T-helper 2 cell treated with Interferon-gamma antibody and Interleukin-4, amounts not matched to agents 100 ng/mL and 5 ng/mL, for 36 hours (primary cell): Measurements from ENCODE around the gene PRDM1. TPM values are rescaled to one million over a fixed set of nuclear protein-coding genes. Genes with fewer than 3 reads are reported as not detected.

Experiments used
- intact Hi-C: fragments of 100-400 bp; cut with micrococcal nuclease; formaldehyde crosslinking; loops from one replicate; pipeline ENCODE4 v1.15.1; 2023
- total RNA-seq: library from RNA; stranded (reverse); gene quantifications from 2 replicates; pipeline ENCODE4 v1.2.3, GENCODE V29; 2022

PRDM1 gene
- total RNA-seq, 1 donor from 2014 or later, result 56.8 TPM

DNA sequence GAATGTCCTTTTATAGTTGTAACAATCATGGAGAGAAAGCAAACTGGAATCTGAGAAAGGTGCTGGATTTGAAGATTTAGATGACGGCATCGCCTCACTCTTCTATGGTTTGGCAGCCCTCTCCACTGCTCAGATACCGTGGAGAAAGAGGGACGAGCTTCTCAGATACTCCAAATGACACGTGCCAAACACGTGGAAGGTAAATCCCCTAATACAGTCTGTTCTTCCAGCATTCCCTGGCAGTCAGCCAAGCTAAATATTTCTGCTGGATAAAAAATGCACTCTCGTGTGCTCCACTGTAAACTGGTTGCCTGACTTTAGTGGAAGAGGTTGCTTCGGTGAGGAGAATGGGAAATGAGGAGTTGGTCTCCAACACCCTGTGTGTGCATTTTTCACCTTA is 16.7 kb upstream of the PRDM1 start:
- intact Hi-C loops, result no loop called here

DNA sequence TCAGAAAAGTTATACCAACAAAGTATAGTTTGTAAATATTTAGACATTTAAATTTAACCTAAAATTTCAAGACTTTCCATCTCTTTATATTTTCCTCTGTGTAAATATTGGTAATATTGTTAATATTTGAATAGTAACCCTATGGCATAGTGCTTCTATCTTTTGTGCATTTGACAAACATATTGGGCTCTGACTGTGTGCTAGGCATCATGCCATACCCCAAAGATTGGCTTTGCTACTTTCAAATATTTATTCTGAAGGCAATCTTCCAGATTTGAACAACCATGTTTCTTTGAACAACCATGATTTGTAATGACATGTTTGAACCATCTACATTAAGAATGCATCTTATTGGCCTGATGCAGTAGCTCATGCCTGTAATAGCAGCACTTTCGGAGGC is 15.5 kb upstream of the PRDM1 start:
- intact Hi-C loops, result no loop called here

DNA sequence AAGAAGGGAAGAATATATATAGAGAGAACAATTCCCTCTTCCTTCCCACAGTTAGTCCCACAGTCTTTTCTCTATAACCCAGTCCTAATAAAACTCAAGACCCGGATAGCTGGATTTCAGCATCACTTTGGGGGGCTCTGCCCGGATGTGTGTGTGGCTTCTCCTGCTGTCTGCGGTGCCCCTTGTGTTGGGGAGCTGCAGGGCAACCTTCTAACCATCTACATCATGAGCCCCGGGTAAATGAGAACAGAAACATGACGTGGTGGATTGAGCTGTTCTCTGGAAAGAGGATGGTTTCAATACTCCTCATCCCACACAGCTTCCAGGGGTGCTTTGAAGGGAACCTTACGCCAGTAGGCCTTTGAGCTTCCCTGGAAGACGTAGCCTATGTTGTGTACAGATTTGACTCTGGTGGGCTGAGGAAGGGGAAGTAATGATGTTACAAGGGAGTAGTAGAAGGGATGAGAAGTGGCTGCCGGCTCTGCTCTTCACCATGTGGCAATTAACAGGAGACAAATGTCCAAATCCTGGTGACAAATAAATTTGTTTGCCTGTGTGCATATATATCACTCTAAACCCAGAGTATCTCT is 13.5 kb upstream of the PRDM1 start:
- intact Hi-C loops, result no loop called here

DNA sequence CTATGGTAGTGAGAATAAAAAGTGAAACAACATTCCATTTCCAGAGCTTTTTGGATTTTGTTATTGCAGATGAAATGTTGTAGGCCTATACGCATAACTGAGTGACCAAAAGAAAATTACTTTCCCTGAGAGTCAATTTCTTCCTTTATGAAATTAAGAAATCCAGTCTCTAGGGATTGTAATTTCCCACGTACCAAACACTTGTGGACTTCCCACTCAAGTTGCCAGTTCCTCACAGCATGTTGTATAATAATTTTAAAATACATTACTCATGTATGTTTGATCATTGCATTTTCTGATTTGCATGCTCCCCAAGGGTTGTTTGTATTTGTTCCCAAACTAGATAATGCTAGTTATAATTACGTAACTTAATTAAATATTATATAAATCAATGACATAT is 12.0 kb upstream of the PRDM1 start:
- intact Hi-C loops, result no loop called here

DNA sequence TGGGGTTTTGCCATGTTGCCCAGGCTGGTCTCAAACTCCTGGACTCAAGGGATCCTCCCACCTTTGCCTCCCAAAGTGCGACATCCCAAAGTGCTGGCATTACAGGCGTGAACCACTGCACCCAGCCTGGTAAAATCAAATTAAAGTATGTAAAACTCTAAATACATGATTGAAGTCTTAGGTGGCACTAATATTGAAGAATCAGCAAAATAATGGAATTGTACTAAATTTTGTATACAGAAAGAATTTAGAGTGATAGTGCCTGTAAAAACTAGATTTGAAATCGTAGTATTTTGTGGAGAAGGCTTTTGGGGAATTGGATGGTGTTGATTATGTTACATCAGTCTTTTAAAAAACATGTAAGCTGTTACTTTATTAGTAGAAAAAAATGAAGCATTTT is 10.0 kb upstream of the PRDM1 start:
- intact Hi-C loops, result no loop called here

DNA sequence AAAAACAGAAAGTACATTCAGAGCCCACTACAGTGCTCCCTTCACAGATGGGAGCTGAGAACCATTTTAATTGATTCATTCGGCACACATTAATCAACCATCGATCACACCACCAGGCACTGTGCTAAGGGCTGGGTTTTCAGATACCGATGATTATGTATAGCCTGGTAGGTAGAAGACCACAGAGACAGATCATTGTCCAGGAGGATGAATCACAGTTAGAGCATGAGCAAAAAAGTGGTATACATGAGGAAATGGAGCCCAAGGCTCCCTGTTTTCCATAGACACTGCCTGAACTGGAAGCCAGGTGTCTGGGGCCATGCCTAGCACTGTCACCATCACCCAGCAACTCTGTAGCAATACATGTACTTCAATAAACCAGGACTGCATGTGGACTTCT is 9.0 kb upstream of the PRDM1 start:
- intact Hi-C loops, result no loop called here

DNA sequence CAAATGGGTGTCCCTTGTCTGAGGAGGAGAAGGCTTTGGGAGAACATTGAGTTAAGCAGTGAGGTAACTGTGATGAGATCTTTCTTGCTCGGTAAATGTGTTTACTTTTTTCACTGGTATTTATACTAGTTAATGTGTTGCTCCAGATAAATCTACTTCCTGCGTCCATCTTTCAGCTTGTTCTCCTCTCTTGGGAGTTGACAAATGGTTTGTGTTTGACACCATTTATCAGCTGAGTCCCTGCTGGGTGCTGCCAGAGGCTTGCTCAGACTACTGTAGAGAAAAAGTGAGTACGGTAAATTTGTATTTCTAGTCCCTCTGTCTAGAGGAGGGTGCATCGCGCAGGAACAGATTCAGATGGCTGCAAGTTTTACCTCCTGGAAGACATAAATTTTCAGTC is 8.3 kb upstream of the PRDM1 start:
- intact Hi-C loops, result no loop called here

DNA sequence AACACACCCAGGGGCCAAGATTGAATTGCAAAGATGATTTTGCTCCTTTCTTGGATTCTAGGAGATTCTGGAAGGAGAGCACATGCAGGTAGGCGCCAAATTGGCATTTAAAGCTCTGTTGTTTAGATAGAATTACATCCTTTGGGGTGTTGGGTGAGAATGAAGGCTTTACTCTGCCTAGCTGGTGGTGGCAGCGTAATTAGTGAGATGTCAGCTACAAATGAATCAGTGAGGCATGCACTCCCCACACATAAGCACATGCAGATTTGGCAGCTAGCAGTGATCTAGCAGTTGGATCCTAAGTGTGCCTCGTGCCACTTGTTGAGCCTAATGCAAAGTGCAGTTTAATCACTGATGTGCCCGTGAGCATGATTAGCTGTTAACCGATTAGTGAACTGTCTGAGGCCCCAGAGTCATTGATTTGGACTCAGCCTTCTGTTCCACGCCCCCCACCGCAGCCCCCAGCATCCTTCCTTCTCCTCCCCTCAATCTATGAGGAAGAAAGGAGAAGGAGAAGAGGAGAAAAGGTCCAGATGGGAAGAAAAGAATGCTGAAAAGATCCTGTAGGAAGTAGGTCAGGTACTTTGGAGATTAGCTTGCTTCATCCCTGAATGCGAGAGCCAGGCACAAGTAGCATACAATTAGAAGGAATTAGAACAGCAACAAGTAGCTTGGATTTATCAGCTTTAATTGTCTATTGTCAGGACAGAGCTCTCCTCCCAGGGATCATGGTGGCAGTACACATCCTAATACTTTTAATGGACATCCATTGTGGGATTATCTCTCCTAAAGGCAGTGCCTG is 6.0 kb upstream of the PRDM1 start:
- intact Hi-C loops, result no loop called here

DNA sequence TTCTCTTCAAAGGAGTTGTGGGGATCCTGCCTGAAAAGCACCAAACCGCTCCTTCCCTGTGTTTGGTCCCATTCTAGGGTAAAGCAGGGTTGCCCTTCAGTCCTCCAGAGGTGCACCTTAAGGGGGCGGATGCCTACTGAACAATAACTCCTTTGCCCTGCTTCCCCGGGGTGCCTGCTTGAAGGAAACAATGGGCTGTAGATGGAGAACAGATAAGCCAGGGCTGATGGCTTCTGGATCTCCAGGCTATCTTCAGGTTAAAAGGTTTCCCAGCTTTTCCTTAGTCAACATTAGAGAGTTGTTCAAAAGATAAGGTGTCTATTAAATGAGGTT is 5.4 kb upstream of the PRDM1 start:
- intact Hi-C loops, result no loop called here

DNA sequence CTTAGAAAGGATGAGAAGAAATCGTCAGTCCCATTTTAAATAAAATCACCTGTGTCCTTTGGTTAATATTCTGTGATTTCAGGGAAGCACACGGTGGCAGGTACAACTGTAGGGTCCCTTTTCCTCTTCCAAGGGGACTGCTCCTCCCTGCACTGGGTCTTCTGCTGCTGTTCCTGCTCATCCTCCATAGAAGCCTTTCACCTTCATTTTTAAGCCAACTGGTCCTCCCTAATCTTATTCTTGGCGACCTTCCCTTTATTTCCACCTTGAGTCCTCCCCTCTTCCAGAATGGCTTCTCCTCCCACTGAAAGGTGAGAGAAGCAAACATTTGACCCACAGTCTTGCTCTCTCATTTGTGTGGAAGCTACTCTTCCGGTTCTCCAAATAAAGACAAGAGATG is 4.4 kb upstream of the PRDM1 start:
- intact Hi-C loops, result no loop called here

DNA sequence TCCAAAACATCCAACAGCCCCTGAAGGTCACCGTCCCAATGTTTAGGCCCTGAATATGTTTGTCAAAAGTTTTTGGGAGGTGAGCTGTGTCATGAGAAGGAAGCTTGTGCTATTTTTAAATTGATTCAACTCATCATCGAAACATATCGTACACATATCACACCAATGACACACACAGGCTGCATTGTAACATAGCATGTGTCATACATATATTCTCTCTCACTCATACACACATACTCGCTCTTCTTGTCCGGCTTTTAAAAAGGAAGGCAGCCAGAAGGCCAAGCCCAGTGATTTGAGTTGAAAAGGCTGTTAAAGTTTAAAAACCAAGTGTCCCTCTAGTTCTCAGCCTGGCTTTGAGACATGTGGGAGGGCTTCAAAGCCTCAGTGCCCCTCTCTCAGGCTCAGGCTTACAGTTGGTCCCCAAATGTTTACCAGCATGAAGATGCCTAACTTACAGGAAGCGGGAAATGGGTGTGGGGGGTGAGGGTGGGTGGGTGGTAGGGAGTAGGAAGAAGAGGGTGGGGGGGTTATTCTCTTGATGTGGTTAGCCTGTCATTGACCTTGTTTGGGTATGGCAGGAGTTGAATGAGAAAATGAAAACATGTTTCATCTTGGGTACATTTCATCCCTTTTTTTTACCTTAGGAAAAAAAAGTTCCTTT is 3.3 kb upstream of the PRDM1 start:
- intact Hi-C loops, result no loop called here

DNA sequence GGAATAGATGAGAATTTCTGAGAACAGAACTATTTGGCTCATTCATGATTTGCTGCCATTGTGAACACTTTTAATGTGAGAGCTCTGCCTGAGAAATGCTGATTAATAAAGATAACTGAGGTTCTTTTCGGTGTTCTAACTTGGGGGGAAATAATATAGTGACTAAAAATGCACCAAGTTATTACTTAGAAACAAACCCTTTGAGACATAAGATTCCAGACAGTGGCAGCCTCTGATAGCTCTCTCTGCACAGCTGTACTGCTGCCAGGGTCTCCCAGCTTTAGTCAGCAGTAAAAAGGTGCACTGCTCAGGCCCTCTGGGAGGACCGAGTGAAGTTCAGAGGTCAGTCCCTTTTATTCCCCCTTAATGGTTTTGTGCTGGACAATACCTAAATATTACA is 2.5 kb upstream of the PRDM1 start:
- intact Hi-C loops, result no loop called here

DNA sequence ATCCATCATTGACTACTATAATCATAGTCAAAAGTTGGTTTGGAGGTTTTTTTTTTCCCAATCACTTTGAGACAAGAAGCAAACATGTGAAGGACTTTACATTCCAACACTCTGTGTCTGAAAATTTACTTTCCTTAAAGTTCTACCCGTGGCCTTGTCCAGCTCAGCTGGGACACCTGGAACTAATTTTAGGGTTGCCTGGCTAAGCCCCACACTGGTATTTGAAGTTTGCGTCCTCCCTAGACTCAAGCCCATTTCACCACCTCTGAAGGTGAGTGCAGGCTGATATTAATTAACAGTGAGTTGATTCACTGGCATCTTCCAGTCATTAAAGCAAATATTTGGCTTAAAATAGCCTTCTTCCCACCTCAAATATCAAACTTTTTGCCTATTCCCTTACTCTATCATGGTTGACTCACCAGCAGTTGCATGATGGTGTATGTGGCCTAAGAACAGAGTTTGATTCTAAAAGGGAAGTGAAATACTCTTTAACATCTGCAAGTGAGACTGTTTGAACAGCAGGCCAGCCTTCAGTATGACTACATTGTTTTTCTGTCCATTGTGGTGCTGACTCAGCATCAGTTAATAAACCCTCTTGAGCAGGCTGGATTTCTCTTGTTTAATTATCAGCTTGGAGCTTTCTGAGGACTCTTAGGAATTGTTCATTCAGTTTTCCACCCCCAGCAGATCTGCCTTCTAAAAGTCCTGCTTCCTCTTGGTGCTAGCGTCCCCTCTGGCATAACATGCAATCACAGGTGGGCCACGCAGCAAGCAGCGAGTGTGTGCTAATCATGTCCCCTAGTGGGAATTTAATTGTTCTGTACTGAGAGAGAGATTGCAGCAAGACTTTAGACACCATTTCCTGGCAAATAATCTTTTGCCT is 1.8 kb upstream of the PRDM1 start:
- intact Hi-C loops, result no loop called here

DNA sequence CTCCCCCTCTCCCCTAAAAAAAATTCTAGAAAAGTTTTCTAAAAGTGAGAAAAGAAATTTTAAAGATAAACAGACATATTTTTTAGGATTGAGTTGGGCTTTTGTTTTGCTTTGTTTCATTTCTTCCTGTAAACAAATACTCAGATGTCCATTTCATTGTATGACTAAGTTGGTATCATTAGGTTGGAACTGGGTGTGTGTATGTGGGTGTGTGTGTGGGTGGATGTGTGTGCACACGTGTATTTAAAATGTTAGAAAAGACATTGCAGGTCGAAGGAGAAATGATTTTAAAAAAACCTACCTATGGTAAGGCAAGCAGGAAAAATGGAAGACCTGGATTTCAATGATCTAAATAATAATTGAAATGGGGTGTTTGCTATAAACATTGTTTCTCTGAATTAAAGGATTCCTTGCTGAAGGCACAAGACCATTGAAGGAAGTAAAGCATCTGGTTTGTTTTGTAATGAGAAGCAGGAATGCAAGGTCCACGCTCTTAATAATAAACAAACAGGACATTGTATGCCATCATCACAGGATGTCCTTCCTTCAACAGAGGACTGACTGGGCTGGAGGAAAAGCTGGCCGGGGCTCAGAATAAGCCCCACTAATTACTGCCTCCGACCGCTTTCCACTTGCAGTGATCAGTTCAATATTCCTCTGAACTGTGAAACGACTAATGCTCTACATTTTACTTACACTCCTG is 996 bp upstream of the PRDM1 start:
- intact Hi-C loops, result loop anchor here (5.0 kb wide), 1 partner anchor 273 kb away; no protein-coding TSS in a partner anchor

DNA sequence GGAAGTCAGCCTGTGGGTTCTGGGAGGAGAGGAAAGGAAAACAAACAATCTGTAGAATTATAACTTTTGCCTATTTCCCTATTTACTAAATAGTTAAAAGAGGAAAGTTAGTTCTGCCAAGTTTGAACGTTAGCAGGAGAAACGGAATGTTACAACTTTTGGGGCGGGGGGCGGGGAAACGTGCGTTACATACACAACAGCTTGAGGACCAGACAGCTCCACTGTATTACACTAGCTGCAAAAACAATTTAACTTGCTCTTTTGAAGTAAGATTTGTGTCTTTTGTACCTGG is 498 bp upstream of the PRDM1 start:
- intact Hi-C loops, result loop anchor here (5.0 kb wide), 1 partner anchor 273 kb away; no protein-coding TSS in a partner anchor

DNA sequence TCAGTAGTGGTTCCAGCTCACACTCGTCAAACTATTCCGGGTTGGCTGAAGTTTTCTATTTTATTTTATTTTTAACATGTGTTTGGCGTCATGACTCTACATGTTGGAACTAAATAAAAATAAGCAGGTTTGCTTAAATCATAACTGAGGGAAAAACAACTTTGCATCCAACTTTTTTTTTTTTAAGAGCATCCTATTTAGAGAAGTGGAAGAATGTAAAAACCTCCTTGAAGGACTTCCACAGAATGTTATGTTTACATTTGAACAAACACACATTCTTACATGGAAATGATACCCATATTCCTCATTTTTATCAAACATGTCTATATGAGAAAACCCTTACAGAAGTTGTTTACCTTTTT is 659 bp downstream of the PRDM1 start:
- intact Hi-C loops, result loop anchor here (1.0 to 5.0 kb wide), 6 partner anchors 11 to 602 kb away; no protein-coding TSS in a partner anchor

DNA sequence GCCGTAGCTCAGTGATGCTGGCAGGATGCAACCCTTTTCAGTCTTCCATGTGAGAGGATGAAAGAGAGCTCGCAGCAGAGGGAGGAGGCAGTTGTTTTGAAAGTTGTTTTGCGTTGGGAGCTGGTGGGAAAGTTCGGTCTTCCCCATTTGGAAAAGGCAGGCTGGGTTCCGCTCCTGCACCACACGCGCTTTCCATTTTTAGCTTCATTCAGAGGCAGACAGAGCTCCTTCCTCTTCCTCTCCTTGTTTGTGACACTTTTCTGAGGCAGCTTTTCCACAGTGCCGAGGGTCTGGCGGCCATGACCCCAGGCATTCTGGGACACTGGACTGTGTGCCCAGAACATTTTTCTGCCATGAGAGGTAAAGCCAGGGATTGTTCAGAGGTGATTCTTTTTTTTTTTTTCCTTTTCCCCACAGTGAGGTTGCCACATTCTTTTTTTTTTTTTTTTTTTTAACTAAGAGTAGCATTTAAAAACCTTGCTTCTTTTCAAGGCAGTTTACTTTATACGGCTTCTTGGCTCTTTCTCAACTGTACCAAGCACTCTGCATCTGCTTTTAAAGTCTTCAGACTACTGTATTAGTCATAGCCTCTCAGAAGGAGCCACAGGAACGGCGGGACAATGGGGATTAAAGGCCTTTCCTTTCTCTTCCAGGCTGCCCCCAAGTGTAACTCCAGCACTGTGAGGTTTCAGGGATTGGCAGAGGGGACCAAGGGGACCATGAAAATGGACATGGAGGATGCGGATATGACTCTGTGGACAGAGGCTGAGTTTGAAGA is 1.6 kb downstream of the PRDM1 start:
- intact Hi-C loops, result loop anchor here (2.0 to 5.0 kb wide), 2 partner anchors 275 to 603 kb away; no protein-coding TSS in a partner anchor

DNA sequence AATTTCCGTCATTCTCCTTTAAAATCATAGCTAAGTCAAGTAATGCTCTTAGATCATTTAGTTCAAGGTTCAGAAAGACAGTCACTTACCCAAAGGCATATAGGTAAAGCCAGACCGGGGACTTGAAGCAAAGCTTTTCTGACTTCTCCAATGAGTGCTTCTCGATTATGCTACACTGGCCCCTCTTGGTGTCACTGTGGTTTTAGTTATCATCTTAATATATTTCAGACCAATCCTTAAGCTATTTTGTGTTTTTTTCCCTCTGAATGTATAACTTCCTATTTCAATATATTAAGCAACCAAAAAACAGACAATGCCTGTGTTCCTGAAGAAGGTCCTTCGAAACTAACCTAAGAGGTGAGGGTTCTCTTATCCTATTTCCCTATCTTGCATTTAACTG is 3.9 kb downstream of the PRDM1 start:
- intact Hi-C loops, result loop anchor here (1.0 kb wide), 1 partner anchor 133 kb away; no protein-coding TSS in a partner anchor

DNA sequence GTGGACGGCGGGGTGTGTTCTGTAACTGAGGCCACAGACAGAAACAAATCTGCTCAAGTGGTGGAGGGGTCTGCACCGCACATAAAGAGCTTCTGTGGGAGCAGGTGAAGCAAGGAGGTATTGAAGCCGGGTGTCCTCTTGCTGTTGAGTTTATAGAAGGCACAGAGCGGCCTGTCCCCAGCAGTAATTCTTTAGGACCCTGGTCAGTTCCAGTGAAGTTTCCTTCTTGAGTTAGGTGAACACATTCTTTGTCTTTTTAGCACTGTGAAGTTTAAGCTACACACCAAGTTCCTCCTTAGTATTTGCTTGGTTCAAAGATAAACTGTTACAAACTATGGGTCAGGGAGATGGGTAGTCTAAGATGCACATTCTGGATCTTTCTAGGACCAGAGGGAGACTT is 6.1 kb downstream of the PRDM1 start:
- intact Hi-C loops, result no loop called here

DNA sequence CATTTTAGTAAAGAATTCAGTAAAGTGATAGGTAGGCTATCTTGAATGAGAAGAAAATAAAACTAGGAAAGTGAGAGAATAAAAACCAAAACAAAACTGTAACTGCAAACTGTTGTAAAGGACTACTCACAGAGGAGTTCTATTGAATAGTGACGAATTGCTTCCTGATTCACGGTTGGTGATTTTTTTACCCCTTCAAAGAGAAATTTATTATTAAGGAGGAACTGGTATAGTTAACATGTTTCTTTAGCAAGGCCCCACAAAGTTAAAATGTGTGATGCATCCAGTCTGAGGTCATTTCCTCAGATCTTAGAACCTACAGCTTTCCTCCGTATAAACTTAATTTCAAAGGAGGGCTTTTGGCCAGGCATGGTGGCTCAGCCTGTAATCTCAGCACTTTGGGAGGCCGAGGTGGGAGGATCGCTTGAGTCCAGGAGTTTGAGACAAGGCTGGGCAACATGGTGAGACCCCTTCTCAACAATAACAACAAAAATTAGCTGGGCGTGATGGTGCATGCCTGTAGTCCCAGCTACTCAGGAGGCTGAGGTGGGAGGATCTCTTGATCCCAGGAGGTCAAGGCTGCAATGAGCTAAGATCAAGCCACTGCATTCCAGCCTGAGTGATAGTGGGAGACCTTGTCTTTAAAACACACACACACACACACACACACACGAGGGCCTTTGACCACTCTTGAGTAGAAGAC is 8.3 kb downstream of the PRDM1 start:
- intact Hi-C loops, result no loop called here
